ENCODE results near the gene JAG1.

Gene JAG1

GRCh38 chr20:10667560-10668167, 6.1 kb downstream of the JAG1 start:
- DNase-seq = no peak

DNA sequence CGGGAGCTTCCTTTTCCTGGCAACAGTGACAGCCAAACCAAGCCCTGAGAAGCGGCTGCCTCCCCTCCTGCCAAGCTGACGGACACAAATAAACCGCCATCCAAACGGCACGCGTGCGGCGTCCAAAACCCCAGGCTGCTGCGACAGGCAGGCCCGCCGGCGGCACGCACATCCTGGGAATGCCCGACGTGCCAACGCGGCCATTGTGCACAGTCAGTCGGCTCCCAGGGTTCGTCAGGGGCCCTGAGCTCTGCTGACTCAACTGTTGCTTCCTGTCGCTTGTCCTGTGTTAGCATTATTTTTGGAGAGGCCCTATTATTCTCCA, 6.8 kb downstream of the JAG1 start:
- no peak for DNase-seq

GRCh38 chr20:10666221-10667076, 7.3 kb downstream of the JAG1 start:
- DNase-seq = no peak

DNA sequence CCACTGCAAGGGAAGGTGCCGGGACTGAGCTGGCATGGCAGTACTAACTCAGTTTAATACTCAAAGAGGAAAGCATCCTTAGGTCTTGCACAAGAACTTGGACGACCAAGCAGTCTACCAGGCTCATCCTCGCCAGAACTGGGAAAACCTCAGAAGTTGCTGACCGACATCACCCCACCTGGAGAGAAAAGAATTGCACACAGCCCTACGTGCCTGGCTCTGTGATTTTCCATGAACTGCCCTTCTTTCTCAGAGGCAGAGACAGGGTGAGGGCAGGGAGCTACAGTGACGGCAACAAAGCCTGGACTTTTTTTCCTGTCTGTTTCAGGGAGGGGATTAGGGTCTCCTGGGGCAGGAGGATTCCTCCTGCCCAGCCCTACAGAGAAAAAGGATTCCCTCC, 8.0 kb downstream of the JAG1 start:
- DNase-seq = no peak

DNA sequence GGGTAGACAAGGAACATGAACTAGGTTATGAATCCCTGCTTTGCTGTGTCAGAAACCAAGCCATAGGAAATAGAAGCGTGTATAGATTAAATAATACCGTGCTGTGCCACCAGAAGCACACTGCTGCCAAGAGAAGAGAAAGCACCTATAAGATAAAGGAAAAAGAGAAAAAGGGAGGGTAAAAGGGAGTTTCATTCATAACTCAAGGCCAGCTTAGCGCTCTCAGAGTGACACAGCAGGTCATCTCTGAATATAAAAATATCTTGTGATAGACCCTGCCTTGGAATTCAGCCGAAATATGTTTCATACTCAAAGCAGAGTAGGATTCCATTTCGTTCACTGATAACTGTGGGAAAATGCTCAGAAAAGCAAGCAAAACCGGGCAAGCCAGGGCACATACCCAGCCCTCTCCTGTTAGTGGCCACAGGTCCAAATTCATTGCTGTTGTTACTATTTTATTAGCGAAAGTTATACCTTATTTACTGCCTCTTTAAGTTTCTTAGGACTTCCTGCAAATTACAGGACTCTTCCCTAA, 8.7 kb downstream of the JAG1 start:
- DNase-seq = no peak

GRCh38 chr20:10663756-10664155, 10.0 kb downstream of the JAG1 start:
- no peak for DNase-seq

GRCh38 chr20:10662661-10663458, 10.9 kb downstream of the JAG1 start:
- no peak for DNase-seq

- no peak for DNase-seq
Measured at GRCh38 chr20:10662151-10662550, 11.6 kb downstream of the JAG1 start.

- DNase-seq = no peak
Measured at GRCh38 chr20:10661261-10661660, 12.5 kb downstream of the JAG1 start.

GRCh38 chr20:10660661-10661060, 13.1 kb downstream of the JAG1 start:
- DNase-seq = no peak

GRCh38 chr20:10659651-10660601, 13.9 kb downstream of the JAG1 start:
- no peak for DNase-seq

- DNase-seq = no peak
Measured at GRCh38 chr20:10658876-10659632, 14.7 kb downstream of the JAG1 start.

GRCh38 chr20:10658051-10658823, 15.6 kb downstream of the JAG1 start:
- DNase-seq = no peak

GRCh38 chr20:10657453-10657852, 16.3 kb downstream of the JAG1 start:
- DNase-seq = no peak

GRCh38 chr20:10655720-10656669, 17.8 kb downstream of the JAG1 start:
- no peak for DNase-seq

DNA sequence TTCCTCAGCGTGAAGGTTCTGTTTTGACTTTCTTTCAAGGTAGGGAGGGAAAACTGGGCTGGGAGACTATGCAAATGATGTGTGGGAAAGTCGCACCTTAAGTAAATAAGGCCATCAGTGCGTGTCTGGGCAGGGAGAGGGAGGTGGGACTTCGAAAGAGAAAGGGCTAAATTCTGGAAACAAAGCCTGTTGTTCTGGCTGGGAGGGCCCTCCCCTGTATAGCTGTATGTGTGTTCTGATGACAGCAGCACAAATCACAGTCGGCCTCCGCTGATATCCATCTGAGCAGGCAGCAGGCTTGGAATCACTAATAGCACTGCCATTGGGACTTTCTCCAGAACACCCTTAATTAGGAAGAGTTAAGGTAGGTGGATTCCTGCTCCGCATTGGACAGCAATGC, 19.2 kb downstream of the JAG1 start:
- no peak for DNase-seq

GRCh38 chr20:10654250-10654610, 19.6 kb downstream of the JAG1 start:
- DNase-seq = no peak

GRCh38 chr20:10653599-10654249, 20.1 kb downstream of the JAG1 start:
- no peak for DNase-seq

GRCh38 chr20:10652660-10653261, 21.0 kb downstream of the JAG1 start:
- no peak for DNase-seq

All from activated CD4-positive, alpha-beta T cell treated with anti-CD3 and anti-CD28 coated beads for 1 hour (primary cell).